ENCODE results near the gene STIL.

STIL gene

DNA sequence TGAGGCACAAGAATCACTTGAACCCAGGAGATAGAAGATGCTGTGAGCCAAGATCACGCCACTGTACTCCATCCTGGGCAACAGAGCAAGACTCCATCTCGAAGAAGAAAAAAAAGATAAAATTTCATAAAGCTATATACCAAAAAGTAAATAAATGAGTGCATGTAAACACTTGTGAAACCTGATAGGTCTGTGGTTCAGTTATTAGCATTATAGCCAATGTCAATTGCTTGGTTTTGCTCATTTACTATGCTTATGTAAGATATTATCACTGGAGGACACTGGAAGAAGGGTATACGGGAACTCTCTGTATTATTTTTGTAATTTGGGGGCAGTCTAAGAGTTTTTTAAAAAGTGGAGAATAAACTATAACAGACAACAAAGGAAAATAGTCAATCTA, 64.2 kb downstream of the STIL start:
- TF ChIP-seq, protein P1, sequence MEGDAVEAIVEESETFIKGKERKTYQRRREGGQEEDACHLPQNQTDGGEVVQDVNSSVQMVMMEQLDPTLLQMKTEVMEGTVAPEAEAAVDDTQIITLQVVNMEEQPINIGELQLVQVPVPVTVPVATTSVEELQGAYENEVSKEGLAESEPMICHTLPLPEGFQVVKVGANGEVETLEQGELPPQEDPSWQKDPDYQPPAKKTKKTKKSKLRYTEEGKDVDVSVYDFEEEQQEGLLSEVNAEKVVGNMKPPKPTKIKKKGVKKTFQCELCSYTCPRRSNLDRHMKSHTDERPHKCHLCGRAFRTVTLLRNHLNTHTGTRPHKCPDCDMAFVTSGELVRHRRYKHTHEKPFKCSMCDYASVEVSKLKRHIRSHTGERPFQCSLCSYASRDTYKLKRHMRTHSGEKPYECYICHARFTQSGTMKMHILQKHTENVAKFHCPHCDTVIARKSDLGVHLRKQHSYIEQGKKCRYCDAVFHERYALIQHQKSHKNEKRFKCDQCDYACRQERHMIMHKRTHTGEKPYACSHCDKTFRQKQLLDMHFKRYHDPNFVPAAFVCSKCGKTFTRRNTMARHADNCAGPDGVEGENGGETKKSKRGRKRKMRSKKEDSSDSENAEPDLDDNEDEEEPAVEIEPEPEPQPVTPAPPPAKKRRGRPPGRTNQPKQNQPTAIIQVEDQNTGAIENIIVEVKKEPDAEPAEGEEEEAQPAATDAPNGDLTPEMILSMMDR (conservative IDR thresholded peaks at IDR 0.05; ENCODE audit: low read depth, low read length) = no peak

GRCh38 chr1:47244339-47244862, 69.5 kb downstream of the STIL start:
- no peak overlapping the region for H3K4me3 ChIP-seq (ENCODE audit: low read length)
- no peak for DNase-seq (ENCODE audit: low read depth)
- TF ChIP-seq, protein P1 (conservative IDR thresholded peaks at IDR 0.05; ENCODE audit: low read depth, low read length) = no peak

More for the DNA sequence above, 64.2 kb downstream of the STIL start:
- H3K4me3 ChIP-seq (ENCODE audit: low read length) = no peak overlapping the region
- DNase-seq (ENCODE audit: low read depth) = no peak

- H3K4me3 ChIP-seq (ENCODE audit: low read length) = no peak overlapping the region
- no peak for DNase-seq (ENCODE audit: low read depth)
- TF ChIP-seq, protein P1 (conservative IDR thresholded peaks at IDR 0.05; ENCODE audit: low read depth, low read length) = no peak
Measured at GRCh38 chr1:47243910-47244309, 70.0 kb downstream of the STIL start.

DNA sequence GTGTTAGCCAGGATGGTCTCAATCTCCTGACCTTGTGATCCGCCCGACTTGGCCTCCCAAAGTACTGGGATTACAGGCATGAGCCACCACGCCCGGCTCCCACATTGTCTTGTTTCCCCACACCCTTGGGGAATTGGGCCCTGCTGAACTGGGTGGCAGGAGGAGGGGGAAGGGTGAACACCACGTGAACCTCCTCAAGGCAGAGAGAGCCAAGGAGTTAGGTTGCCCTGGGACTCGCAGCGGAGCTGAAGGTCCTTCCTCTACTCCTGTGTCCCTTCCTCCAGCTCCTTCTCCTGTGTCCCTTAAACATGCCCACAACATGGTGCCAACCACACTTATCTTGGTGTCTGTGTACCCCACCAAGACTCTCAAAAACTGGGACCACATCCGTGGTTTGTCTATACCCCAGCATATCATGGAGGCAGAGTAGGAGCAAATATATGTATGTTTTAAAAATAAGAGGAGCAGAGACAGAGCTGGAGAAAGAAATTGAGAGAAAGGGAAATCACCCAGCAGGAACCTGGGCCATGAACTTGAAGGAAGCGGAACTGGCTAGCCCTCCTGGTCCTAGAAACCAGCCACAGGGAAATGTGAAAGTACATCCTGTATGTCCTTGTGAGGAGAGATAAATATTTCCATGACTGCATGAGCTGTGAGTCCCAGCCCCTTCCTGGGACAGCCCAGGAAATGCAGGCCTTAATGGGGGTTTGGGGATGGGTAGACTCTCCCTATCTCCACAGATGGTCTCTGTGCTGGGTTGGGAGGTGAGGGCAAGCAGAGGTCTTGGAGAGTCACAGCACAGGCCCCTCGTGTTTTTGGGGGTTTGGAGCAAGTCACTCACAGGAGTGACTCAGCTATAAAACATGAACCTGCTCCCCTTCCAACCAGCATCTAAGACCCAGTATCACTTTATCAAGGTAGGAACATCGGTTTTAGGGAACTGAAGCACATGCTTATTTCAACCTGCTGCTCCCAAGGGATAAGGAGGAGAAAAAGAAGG, 72.5 kb downstream of the STIL start:
- H3K4me3 ChIP-seq (ENCODE audit: low read length) = no peak overlapping the region
- TF ChIP-seq, protein P1 (conservative IDR thresholded peaks at IDR 0.05; ENCODE audit: low read depth, low read length) = no peak
- no peak for DNase-seq (ENCODE audit: low read depth)

GRCh38 chr1:47238935-47239592, 74.9 kb downstream of the STIL start:
- H3K4me3 ChIP-seq (ENCODE audit: low read length) = no peak overlapping the region
- DNase-seq (ENCODE audit: low read depth) = no peak
- TF ChIP-seq, protein P1 (conservative IDR thresholded peaks at IDR 0.05; ENCODE audit: low read depth, low read length) = no peak

DNA sequence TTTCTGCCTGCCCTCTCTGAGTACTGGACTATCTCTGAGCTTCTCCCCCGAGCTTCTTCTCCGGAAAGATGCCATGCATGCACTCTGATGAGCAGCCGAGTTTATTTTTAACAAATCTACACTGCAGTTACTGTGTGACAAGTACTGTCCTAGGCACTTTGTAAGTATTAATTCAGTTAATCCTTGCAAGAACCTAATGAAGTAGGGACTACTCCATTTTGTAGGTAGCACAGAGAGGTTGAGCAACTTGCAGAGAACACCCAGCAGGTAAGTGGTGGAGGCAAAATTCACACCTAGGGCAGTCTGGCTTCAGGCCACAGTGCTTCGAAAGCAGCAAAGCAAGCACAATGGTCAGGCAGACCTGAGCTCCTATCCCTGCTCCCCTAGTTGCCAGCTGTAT, 78.1 kb downstream of the STIL start:
- TF ChIP-seq, protein P1 (conservative IDR thresholded peaks at IDR 0.05; ENCODE audit: low read depth, low read length) = no peak
- DNase-seq (ENCODE audit: low read depth) = no peak
- H3K4me3 ChIP-seq (ENCODE audit: low read length) = no peak overlapping the region

All from retinal pigment epithelial cell (primary cell).